CD4-positive, alpha-beta T cell treated with Interferon alpha-2 for 1 hour (primary cell): ENCODE results near the gene ATP6V1F.

ENCODE experiments used
- DNase-seq, 2 donors: peaks; one replicate each; pipeline ENCODE4 v3.0.0-alpha.2; 2020 to 2022

The ATP6V1F gene

GRCh38 chr7:128862571-128863432 lies at the start of gene ATP6V1F:
TSS of gene ATP6V1F (plus strand) at chr7:128862856. CDS start at chr7:128862905, 49 bp downstream.
- peak; percentile 98 to 99 for DNase-seq

GRCh38 chr7:128814499-128814898 lies 48.2 kb upstream of the ATP6V1F start:
- no peak for DNase-seq

- no peak for DNase-seq
These were observed 47.2 kb upstream of the ATP6V1F start for GRCh38 chr7:128815289-128815942.

GRCh38 chr7:128818694-128819093 lies 44.0 kb upstream of the ATP6V1F start:
- no peak for DNase-seq

- DNase-seq, result no peak
These were observed 40.9 kb upstream of the ATP6V1F start for GRCh38 chr7:128821724-128822123.

- no peak for DNase-seq
These were observed 36.1 kb upstream of the ATP6V1F start for GRCh38 chr7:128826512-128826911.

- DNase-seq, result no peak
These were observed 35.8 kb upstream of the ATP6V1F start for GRCh38 chr7:128826916-128827247.

- DNase-seq, result no peak
These were observed 35.3 kb upstream of the ATP6V1F start for GRCh38 chr7:128827248-128827958.

GRCh38 chr7:128827971-128828711 lies 34.5 kb upstream of the ATP6V1F start:
- no peak for DNase-seq

GRCh38 chr7:128829391-128830166 lies 33.1 kb upstream of the ATP6V1F start:
- no peak for DNase-seq

GRCh38 chr7:128830231-128831177 lies 32.2 kb upstream of the ATP6V1F start, which contains the start of gene FLNC:
TSS of gene FLNC (plus strand) at chr7:128830406. CDS start at chr7:128830638, 232 bp downstream.
- peak; percentile 22 to 33 for DNase-seq

- no peak for DNase-seq
These were observed 31.3 kb upstream of the ATP6V1F start for GRCh38 chr7:128831178-128831993.

GRCh38 chr7:128831994-128832879 lies 30.4 kb upstream of the ATP6V1F start:
- DNase-seq, result no peak

- no peak for DNase-seq
These were observed 29.8 kb upstream of the ATP6V1F start for GRCh38 chr7:128832880-128833147.

GRCh38 chr7:128833148-128833945 lies 29.3 kb upstream of the ATP6V1F start:
- no peak for DNase-seq

- DNase-seq, result no peak
These were observed 28.7 kb upstream of the ATP6V1F start for GRCh38 chr7:128833946-128834325.

- no peak for DNase-seq
These were observed 27.4 kb upstream of the ATP6V1F start for GRCh38 chr7:128835231-128835751.
